KMS-11 (cell line): ENCODE results near the gene ENO3.

Experiments used
- H2AFZ ChIP-seq: fragments of 200-600 bp; sonication (generic); 2 replicates; pipeline ENCODE4 v1.6.1; 2016; ENCODE audit warnings: antibody characterized with exemption, mixed run types, low read depth
- H3K27ac ChIP-seq: fragments of 200-600 bp; sonication (generic); 2 replicates; pipeline ENCODE4 v1.6.1; 2016; ENCODE audit warnings: mild to moderate bottlenecking, mixed run types
- H3K27me3 ChIP-seq: fragments of 200-600 bp; sonication (generic); 2 replicates; pipeline ENCODE4 v1.6.1; 2017; ENCODE audit warnings: mild to moderate bottlenecking, low read depth, mixed run types, moderate library complexity; ENCODE audit not compliant: insufficient read depth
- H3K36me3 ChIP-seq: fragments of 200-600 bp; sonication (generic); 2 replicates; pipeline ENCODE4 v1.6.1; 2017; ENCODE audit warnings: mild to moderate bottlenecking, mixed run types; ENCODE audit not compliant: insufficient read depth
- H3K4me1 ChIP-seq: fragments of 200-600 bp; sonication (generic); 2 replicates; pipeline ENCODE4 v1.6.1; 2016; ENCODE audit warnings: mild to moderate bottlenecking, low read depth, mixed run types; ENCODE audit not compliant: poor library complexity, severe bottlenecking
- H3K4me2 ChIP-seq: fragments of 200-600 bp; sonication (generic); 2 replicates; pipeline ENCODE4 v1.7.0; 2016; ENCODE audit warnings: mild to moderate bottlenecking, mixed run types
- H3K4me3 ChIP-seq: fragments of 200-600 bp; sonication (generic); IDR thresholded peaks from 2 replicates; pipeline ENCODE4 v1.6.1; 2017; ENCODE audit warnings: low read depth, low read length, mixed read lengths; ENCODE audit not compliant: insufficient read depth
- H3K79me2 ChIP-seq: fragments of 200-600 bp; sonication (generic); 2 replicates; pipeline ENCODE4 v1.6.1; 2016; ENCODE audit warnings: low read depth, mixed run types; ENCODE audit not compliant: insufficient read depth
- H3K9ac ChIP-seq: fragments of 200-600 bp; sonication (generic); 2 replicates; pipeline ENCODE4 v1.6.1; 2016; ENCODE audit warnings: mild to moderate bottlenecking, mixed run types
- H4K20me1 ChIP-seq: fragments of 200-600 bp; sonication (generic); 2 replicates; pipeline ENCODE4 v1.6.1; 2016; ENCODE audit warnings: mild to moderate bottlenecking, mixed run types; ENCODE audit not compliant: insufficient read depth
- TF ChIP-seq, protein P1 (sequence below): fragments of 200-600 bp; sonication (generic); conservative IDR thresholded peaks from 2 replicates; pipeline ENCODE4 v1.6.1; 2017; ENCODE audit warnings: low read depth, mild to moderate bottlenecking, antibody characterized with exemption, low read length, moderate library complexity, mixed read lengths

The ENO3 gene

DNA sequence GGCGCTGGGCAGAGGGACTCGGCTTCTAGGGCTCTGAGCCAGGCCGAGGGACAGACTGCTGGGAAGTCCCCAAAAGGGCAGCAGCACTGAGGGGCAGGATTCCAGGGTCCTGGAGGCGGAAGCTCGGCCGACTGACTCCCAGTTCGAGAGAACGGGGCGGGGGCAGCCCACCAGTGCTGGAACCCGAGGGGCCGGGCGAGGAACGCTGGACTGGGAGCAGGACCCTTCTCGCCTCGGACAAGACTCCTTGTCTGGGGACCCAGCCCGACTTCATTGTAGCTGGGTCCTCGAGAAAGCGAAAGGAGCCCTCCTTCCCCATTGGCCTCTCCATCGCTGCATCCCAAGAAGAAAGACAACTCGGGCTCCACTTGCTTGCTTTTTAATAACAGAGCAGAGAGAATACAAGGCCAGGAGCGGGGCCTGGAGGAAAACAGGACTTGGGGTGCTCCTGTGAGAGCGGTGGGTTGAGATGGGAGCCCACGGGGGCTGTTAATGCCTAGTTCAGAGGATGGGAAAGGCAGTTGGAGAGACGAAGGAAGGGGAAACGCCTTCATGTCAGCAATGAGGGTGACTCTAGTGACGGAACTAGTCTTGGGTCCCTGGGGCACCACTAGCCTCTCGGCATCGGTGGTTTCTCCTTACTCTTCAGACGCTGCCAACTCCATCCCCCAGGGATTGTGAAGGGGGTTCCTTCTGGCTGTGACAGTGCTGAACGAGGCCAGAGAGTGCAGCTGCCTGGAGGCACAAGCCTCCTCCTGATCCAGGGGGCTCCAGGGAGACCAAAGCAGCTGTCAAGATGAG lies 37.0 kb downstream of the ENO3 start:
- H3K9ac ChIP-seq = peak overlapping the region; percentile 50; the same call in 1 of the 2 replicates
- no peaks in the 10 kb centered on the region for H3K36me3 ChIP-seq
- H3K4me1 ChIP-seq = no peaks in the 10 kb centered on the region
- H3K4me3 ChIP-seq = no peak overlapping the region
- H3K27me3 ChIP-seq = no peaks in the 10 kb centered on the region
- no peak overlapping the region for H3K27ac ChIP-seq
- no peaks in the 10 kb centered on the region for H3K79me2 ChIP-seq
- TF ChIP-seq, protein P1, sequence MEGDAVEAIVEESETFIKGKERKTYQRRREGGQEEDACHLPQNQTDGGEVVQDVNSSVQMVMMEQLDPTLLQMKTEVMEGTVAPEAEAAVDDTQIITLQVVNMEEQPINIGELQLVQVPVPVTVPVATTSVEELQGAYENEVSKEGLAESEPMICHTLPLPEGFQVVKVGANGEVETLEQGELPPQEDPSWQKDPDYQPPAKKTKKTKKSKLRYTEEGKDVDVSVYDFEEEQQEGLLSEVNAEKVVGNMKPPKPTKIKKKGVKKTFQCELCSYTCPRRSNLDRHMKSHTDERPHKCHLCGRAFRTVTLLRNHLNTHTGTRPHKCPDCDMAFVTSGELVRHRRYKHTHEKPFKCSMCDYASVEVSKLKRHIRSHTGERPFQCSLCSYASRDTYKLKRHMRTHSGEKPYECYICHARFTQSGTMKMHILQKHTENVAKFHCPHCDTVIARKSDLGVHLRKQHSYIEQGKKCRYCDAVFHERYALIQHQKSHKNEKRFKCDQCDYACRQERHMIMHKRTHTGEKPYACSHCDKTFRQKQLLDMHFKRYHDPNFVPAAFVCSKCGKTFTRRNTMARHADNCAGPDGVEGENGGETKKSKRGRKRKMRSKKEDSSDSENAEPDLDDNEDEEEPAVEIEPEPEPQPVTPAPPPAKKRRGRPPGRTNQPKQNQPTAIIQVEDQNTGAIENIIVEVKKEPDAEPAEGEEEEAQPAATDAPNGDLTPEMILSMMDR = no peak
- H3K4me2 ChIP-seq = peak overlapping the region; percentile 39; the same call in 1 of the 2 replicates
- peak overlapping the region; percentile 44 for H2AFZ ChIP-seq
- H4K20me1 ChIP-seq = no peaks in the 10 kb centered on the region

DNA sequence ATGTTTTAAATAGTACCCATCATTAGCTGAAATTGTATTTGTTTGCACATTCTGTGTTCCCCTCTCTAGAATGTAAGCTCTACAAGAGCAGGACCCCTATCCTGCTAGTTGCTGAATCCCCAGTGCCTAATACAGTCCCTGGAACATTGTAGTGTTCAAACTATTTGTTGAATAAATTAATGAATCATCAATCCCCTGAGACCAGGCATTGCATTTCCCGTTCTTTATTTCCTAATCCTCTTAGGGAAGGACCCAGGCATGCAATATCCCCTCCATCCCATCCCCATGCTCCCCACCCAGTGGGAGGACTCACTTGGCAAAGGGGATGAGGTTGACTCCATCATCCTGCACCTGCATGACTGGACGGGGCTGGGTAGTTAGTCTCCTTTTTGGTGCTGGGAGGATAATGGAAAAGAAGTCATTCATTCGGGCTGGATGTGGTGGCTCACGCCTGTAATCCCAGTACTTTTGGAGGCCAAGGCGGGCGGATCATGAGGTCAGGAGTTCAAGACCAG lies 43.2 kb downstream of the ENO3 start:
- TF ChIP-seq, protein P1 = no peak
- no peaks in the 10 kb centered on the region for H3K79me2 ChIP-seq
- no peak overlapping the region for H3K9ac ChIP-seq
- no peak overlapping the region for H2AFZ ChIP-seq
- H3K27me3 ChIP-seq = no peaks in the 10 kb centered on the region
- H3K4me2 ChIP-seq = no peak overlapping the region
- no peak overlapping the region for H3K4me3 ChIP-seq
- H3K27ac ChIP-seq = no peak overlapping the region
- no peaks in the 10 kb centered on the region for H4K20me1 ChIP-seq
- no peaks in the 10 kb centered on the region for H3K4me1 ChIP-seq
- H3K36me3 ChIP-seq = no peaks in the 10 kb centered on the region

DNA sequence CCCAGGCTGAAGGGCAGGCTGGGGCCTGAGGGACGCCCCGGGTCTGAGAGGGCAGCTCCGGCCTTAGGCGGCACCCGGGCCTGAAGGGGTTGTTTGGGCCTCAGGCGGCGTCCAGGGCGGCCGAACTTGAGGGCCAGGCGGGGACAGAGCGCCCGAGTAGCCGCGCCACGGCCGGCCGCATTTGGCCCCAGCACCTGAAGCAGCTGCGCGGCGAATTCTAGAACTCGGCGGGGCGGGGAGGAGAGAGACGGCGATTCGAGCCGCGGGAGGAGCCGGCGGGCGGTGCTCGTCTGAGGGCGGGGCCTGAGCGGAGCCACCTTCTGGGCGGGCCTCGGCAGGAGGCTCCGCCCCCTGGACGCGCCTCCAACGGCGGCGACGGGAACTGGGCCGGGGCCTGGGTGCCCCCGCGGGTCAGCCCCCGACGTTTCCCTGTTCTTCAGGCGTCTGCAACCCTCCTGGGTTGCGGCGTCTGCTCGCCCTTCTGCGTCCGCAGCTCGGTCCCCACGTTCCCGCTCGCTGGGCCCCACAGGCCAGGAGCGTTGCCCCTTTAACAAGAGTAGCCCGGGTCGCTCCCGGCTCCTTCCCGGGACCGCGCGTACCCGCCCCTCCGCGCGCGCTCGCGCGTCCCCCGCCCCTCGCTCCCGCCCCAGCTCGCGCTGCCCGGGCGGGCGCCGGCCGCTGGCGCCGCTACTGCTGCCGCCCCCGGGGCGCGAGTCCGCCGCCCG lies 46.5 kb downstream of the ENO3 start, which contains the start of the genes INCA1 and KIF1C:
Gene INCA1 (minus strand): TSS at position 221 of the 725 bp plus-strand sequence. CDS start 3,085 bp downstream, outside the sequence.
Gene KIF1C (plus strand): TSS at position 649 of the 725 bp plus-strand sequence. CDS start 2,297 bp downstream, outside the sequence.
- TF ChIP-seq, protein P1 = no peak
- H3K27me3 ChIP-seq = no peaks in the 10 kb centered on the region
- H3K4me2 ChIP-seq = peak within 1 kb of the TSS; percentile 33; the same call in 1 of the 2 replicates
- H4K20me1 ChIP-seq = no peaks in the 10 kb centered on the region
- no peak within 1 kb of the TSS for H3K27ac ChIP-seq
- no peaks in the 10 kb centered on the region for H3K36me3 ChIP-seq
- no peaks in the 10 kb centered on the region for H3K4me1 ChIP-seq
- H3K4me3 ChIP-seq = no peak within 1 kb of the TSS
- H3K9ac ChIP-seq = no peak within 1 kb of the TSS; the same call in 1 of the 2 replicates
- H2AFZ ChIP-seq = peak within 1 kb of the TSS; percentile 22; the same call in 1 of the 2 replicates
- no peaks in the 10 kb centered on the region for H3K79me2 ChIP-seq

DNA sequence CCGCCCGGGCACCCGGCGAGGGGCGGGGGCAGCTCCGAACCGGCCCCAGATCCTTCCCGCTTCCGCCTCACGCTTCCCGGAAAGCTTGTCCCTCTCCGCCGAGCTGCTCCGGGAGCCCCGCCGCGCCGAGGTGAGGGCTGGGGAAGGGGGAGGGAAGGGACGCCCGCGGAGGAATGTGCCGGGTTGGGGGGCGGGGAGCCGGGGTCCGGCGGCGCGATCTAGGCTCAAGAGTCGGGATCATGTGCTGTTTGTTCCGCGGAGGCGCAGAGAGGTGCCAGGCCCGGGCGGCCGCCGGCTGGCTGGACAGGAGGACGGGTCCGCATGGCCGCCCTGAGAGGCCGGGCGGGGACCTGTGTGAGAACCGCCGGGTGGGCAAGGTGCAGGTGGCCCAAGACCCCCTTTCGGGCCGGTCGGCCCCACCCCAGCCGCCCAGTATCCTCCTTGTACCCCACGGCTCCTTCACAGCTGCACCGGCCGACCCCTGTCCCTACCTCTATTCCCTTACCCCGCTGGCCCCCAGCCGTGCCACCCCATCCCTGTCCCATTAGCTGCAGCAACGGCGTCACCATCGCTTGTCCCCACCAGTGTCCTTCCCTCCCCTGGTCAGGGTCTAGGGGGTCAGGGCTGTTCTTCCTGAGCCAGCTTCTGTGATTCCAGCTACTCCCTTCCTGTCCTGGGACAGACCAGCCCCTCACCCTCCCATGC lies 47.3 kb downstream of the ENO3 start:
- Histone ChIP-seq H3K9ac (no peak overlapping the region; the same call in 1 of the 2 replicates), H3K27ac (no peak overlapping the region), H3K36me3 (no peaks in the 10 kb centered on the region), H3K4me2 (peak overlapping the region; percentile 33; the same call in 1 of the 2 replicates), H2AFZ (peak overlapping the region; percentile 22; the same call in 1 of the 2 replicates), H3K79me2 (no peaks in the 10 kb centered on the region), H3K4me1 (no peaks in the 10 kb centered on the region), H4K20me1 (no peaks in the 10 kb centered on the region), H3K4me3 (no peak overlapping the region), H3K27me3 (no peaks in the 10 kb centered on the region)
- TF ChIP-seq, protein P1 = no peak
